Neural progenitor cell (in vitro differentiated cells): ENCODE results near the gene SAPCD2. TPM values are rescaled to one million over a fixed set of nuclear protein-coding genes. Genes with fewer than 3 reads are reported as not detected.
A peak's percentile ranks its signal among the peaks of the same experiment; 100 is the strongest.

Source experiments
- DNase-seq: peaks from one replicate; pipeline ENCODE4 v3.0.0-alpha.2; 2016; ENCODE audit warnings: low spot score
- H2AFZ ChIP-seq: fragments of 200-600 bp; sonication (generic); replicated peaks from 2 replicates; pipeline ENCODE4 v1.6.1; 2016; ENCODE audit warnings: antibody characterized with exemption
- H3F3A ChIP-seq: fragments of 200-600 bp; sonication (generic); 2 replicates; pipeline ENCODE4 v1.6.1; 2016; ENCODE audit warnings: antibody characterized with exemption, low read depth
- H3K27ac ChIP-seq: fragments of 200-600 bp; sonication (generic); 2 replicates; pipeline ENCODE4 v1.5.1; 2016; ENCODE audit warnings: mild to moderate bottlenecking
- H3K27me3 ChIP-seq: fragments of 200-600 bp; sonication (generic); 2 replicates; pipeline ENCODE4 v1.6.1; 2016; ENCODE audit warnings: mild to moderate bottlenecking, moderate library complexity
- H3K36me3 ChIP-seq: fragments of 200-600 bp; sonication (generic); 2 replicates; pipeline ENCODE4 v1.5.1; 2016
- H3K4me1 ChIP-seq: fragments of 200-600 bp; sonication (generic); 2 replicates; pipeline ENCODE4 v1.6.1; 2016; ENCODE audit warnings: mixed run types
- H3K4me2 ChIP-seq: fragments of 200-600 bp; sonication (generic); 2 replicates; pipeline ENCODE4 v1.6.1; 2016
- H3K4me3 ChIP-seq: fragments of 200-600 bp; sonication (generic); 2 replicates; pipeline ENCODE4 v1.5.1; 2016
- H3K79me2 ChIP-seq: fragments of 200-600 bp; sonication (generic); 2 replicates; pipeline ENCODE4 v1.6.1; 2016; ENCODE audit warnings: low read depth
- H3K9ac ChIP-seq: fragments of 200-600 bp; sonication (generic); 2 replicates; pipeline ENCODE4 v1.6.1; 2016
- H3K9me3 ChIP-seq: fragments of 200-600 bp; sonication (generic); 2 replicates; pipeline ENCODE4 v1.5.1; 2016; ENCODE audit warnings: low read depth
- H4K20me1 ChIP-seq: fragments of 200-600 bp; sonication (generic); 2 replicates; pipeline ENCODE4 v1.6.1; 2016; ENCODE audit warnings: low read depth
- H3K27ac Mint-ChIP-seq: 3 replicates; pipeline ENCODE4 v1.8.0; 2021; ENCODE audit warnings: mixed read lengths
- H3K27me3 Mint-ChIP-seq: 2 replicates; pipeline ENCODE4 v1.8.0; 2022; ENCODE audit warnings: low read depth, mild to moderate bottlenecking, inconsistent platforms, moderate library complexity, mixed read lengths; ENCODE audit not compliant: insufficient read depth
- H3K36me3 Mint-ChIP-seq: 3 replicates; pipeline ENCODE4 v1.8.0; 2021; ENCODE audit warnings: mixed read lengths
- H3K4me1 Mint-ChIP-seq: 3 replicates; pipeline ENCODE4 v1.8.0; 2021; ENCODE audit warnings: mixed read lengths
- H3K4me3 Mint-ChIP-seq: 3 replicates; pipeline ENCODE4 v1.8.0; 2021; ENCODE audit warnings: mild to moderate bottlenecking, moderate library complexity, mixed read lengths
- H3K9me3 Mint-ChIP-seq: 3 replicates; pipeline ENCODE4 v1.8.0; 2020; ENCODE audit warnings: mixed read lengths
- EZH2 ChIP-seq: fragments of 200-600 bp; sonication (generic); IDR thresholded peaks from 2 replicates; pipeline ENCODE4 v1.6.1; 2017; ENCODE audit warnings: antibody characterized with exemption, mild to moderate bottlenecking, moderate library complexity
- EZH2phosphoT487 ChIP-seq: fragments of 200-600 bp; sonication (generic); IDR thresholded peaks from 2 replicates; pipeline ENCODE4 v1.6.1; 2017; ENCODE audit warnings: antibody characterized with exemption
- total RNA-seq: library from RNA; depleted of rRNA; stranded (reverse); fragments of >200 nt; gene quantifications from 2 replicates; pipeline ENCODE4 v1.2.3, GENCODE V29; 2015; ENCODE audit warnings: low replicate concordance
- TF ChIP-seq, protein P1 (sequence below): fragments of 200-600 bp; sonication (generic); IDR thresholded peaks from 2 replicates; pipeline ENCODE4 v1.5.1; 2017; ENCODE audit warnings: antibody characterized with exemption, mild to moderate bottlenecking

The SAPCD2 gene
- total RNA-seq, 1 donor from 2014 or later, result 5.7 TPM

DNA sequence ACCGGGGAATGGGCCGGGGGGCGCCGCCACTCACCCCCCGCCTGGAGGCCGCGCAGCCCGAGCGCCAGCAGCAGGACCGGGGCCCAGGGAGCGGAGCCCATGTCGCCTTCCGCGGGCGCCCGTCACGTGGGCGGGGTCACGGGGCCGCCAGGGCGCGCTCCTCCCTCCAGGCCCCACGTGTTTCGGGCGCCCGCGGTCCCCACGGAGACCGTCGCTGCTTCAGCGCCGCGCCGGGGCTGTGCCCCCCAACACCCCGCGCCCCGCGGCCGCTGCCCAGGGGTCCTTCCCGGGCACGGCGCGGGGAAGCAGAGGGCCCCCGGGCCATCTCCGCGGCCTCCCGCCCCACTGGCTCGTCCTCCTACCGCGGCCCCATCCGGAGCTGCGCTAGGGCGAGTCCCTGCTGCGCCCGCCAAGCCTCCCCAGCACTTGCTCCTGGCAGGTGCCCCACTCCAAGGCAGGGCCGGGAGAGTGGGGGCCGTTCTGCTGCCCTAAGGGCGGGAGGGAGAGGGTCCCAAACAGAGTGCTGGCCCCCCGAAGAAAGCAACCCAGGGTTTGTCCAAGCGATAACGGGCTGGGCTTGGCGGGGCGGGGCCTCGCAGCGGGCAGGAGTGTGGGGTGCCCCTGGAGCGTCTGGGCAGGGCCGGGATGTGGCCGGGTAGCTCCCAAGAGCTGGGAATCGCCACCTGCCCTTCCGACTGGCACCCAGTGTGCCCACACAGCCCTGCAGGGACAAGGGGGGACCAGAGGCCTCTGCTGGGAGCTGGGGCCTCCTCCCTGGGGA, 44.4 kb upstream of the SAPCD2 start, which contains the start of gene DPP7:
TSS of gene DPP7 (minus strand) at position 121 of the 781 bp plus-strand sequence. CDS start at position 101, 20 bp downstream.
- Mint-ChIP-seq H3K27ac (no peak within 1 kb of the TSS), H3K4me3 (peak within 1 kb of the TSS; percentile 77), H3K36me3 (no peaks in the 10 kb centered on the region), H3K27me3 (peaks cover 14% of the 10 kb centered on the region), H3K4me1 (no peaks in the 10 kb centered on the region), H3K9me3 (no peaks in the 10 kb centered on the region)
- Histone ChIP-seq H3K36me3 (no peaks in the 10 kb centered on the region), H3K27ac (no peak within 1 kb of the TSS), H3K27me3 (peaks cover 59% of the 10 kb centered on the region), H3K4me3 (peak within 1 kb of the TSS; percentile 53), H3K9ac (no peak within 1 kb of the TSS), H3K79me2 (no peaks in the 10 kb centered on the region), H3K9me3 (no peaks in the 10 kb centered on the region), H2AFZ (peak within 1 kb of the TSS; percentile 97), H3F3A (no peaks in the 10 kb centered on the region), H4K20me1 (no peaks in the 10 kb centered on the region), H3K4me2 (peak within 1 kb of the TSS; percentile 87), H3K4me1 (peaks cover 8% of the 10 kb centered on the region)
- TF ChIP-seq EZH2, result peak; percentile 65
- TF ChIP-seq, protein P1, sequence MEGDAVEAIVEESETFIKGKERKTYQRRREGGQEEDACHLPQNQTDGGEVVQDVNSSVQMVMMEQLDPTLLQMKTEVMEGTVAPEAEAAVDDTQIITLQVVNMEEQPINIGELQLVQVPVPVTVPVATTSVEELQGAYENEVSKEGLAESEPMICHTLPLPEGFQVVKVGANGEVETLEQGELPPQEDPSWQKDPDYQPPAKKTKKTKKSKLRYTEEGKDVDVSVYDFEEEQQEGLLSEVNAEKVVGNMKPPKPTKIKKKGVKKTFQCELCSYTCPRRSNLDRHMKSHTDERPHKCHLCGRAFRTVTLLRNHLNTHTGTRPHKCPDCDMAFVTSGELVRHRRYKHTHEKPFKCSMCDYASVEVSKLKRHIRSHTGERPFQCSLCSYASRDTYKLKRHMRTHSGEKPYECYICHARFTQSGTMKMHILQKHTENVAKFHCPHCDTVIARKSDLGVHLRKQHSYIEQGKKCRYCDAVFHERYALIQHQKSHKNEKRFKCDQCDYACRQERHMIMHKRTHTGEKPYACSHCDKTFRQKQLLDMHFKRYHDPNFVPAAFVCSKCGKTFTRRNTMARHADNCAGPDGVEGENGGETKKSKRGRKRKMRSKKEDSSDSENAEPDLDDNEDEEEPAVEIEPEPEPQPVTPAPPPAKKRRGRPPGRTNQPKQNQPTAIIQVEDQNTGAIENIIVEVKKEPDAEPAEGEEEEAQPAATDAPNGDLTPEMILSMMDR, result no peak
- peak; percentile 66 for TF ChIP-seq EZH2phosphoT487
- DNase-seq, result peak; percentile 59

DNA sequence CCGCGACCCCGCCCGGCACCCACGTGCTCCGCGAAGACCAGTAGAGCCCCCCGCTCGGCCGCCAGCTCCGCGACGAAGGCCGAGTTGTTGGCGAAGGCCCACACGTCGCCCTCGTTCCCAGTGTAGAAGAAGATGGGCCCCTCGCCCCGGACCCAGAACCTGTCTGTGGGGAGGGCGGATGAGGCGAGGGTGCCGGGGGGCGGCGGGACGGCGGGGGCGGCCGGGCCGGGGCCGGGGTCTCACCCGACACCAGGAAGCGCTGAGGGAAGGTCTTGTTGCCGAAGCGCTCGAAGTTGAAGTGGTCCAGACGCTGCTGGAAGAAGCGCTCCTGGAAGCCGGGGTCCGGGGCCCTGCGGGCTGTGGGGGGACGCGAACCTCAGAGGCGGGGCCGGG, 43.9 kb upstream of the SAPCD2 start:
- Mint-ChIP-seq H3K27ac (no peak overlapping the region), H3K4me3 (no peak overlapping the region), H3K36me3 (no peaks in the 10 kb centered on the region), H3K9me3 (no peaks in the 10 kb centered on the region), H3K4me1 (no peaks in the 10 kb centered on the region), H3K27me3 (peaks cover 14% of the 10 kb centered on the region)
- H2AFZ ChIP-seq, result peak overlapping the region; percentile 97
- peak overlapping the region; percentile 87 for H3K4me2 ChIP-seq
- peaks cover 8% of the 10 kb centered on the region for H3K4me1 ChIP-seq
- peak; percentile 71 for TF ChIP-seq EZH2phosphoT487
- TF ChIP-seq, protein P1, result no peak
- peak; percentile 79 for TF ChIP-seq EZH2
- peaks cover 59% of the 10 kb centered on the region for H3K27me3 ChIP-seq
- H3K27ac ChIP-seq, result no peak overlapping the region
- no peaks in the 10 kb centered on the region for H3K36me3 ChIP-seq
- H3K9ac ChIP-seq, result no peak overlapping the region
- H3F3A ChIP-seq, result no peaks in the 10 kb centered on the region
- no peaks in the 10 kb centered on the region for H4K20me1 ChIP-seq
- H3K79me2 ChIP-seq, result no peaks in the 10 kb centered on the region
- peak overlapping the region; percentile 53 for H3K4me3 ChIP-seq
- H3K9me3 ChIP-seq, result no peaks in the 10 kb centered on the region
- no peak for DNase-seq

DNA sequence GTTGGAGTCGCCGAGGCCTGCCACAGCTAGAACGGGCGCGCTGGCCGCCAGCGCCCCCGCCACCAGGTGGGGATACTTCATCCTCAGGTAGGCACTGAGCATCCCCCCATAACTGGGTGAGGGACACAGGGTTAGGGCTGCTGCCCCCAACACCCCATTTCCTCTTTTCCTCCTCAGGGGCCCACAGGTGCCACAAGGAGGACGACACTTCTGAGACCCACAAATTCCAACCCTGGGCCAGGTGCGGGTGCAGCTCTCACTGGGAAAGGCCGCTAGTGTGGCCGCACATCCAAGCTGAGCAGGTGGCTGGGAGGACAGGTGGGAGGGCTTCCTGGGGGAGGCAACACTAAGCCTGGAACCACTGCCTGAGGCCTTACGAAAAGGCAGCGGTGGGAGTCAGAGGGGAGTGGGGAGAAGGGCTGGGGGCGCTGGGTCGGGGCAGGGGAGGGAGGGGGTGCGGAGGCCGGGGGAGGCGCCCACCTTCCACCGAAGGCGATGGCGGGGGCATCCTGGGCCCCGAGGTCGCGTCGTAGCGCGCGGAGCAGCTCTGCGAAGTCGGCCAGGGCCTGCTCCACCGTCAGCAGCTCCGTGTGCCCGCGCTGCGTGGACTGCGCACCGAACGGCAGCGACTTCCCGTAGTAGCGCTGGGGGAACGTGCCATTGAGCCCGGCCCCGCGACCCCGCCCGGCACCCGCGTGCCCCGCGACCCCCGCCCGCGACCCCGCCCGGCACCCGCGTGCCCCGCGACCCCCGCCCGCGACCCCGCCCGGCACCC, 43.2 kb upstream of the SAPCD2 start:
- Mint-ChIP-seq H3K9me3 (no peaks in the 10 kb centered on the region), H3K4me1 (no peaks in the 10 kb centered on the region), H3K27me3 (peaks cover 14% of the 10 kb centered on the region), H3K27ac (no peak overlapping the region), H3K4me3 (peak overlapping the region; percentile 77), H3K36me3 (no peaks in the 10 kb centered on the region)
- Histone ChIP-seq H3F3A (no peaks in the 10 kb centered on the region), H2AFZ (no peak overlapping the region), H3K36me3 (no peaks in the 10 kb centered on the region), H3K79me2 (no peaks in the 10 kb centered on the region), H3K27ac (no peak overlapping the region), H3K4me3 (no peak overlapping the region), H3K9me3 (no peaks in the 10 kb centered on the region), H3K9ac (no peak overlapping the region), H4K20me1 (no peaks in the 10 kb centered on the region), H3K4me1 (peaks cover 8% of the 10 kb centered on the region), H3K4me2 (no peak overlapping the region), H3K27me3 (peaks cover 59% of the 10 kb centered on the region)
- DNase-seq, result no peak
- TF ChIP-seq EZH2 (no peak), EZH2phosphoT487 (no peak)
- TF ChIP-seq, protein P1, result no peak
